Choroid plexus epithelial cell (primary cell): ENCODE measurements around the gene SFT2D1.
A peak's percentile ranks its signal among the peaks of the same experiment; 100 is the strongest.

Source experiments
- DNase-seq: peaks from one replicate; pipeline ENCODE4 v3.0.0-alpha.2; 2010; ENCODE audit warnings: low read depth
- H3K4me3 ChIP-seq: 2 replicates; pipeline ENCODE4 v1.5.1; 2011; ENCODE audit warnings: low read depth, mild to moderate bottlenecking, control low read depth, low read length, moderate library complexity
- CTCF ChIP-seq: conservative IDR thresholded peaks from 2 replicates; pipeline ENCODE4 v1.5.1; 2011; ENCODE audit warnings: low read depth, mild to moderate bottlenecking, control low read depth, inconsistent platforms, low read length, moderate library complexity

Gene SFT2D1

GRCh38 chr6:166377721-166378120, 35.4 kb upstream of the SFT2D1 start:
- no peak for TF ChIP-seq CTCF
- no peak overlapping the region for H3K4me3 ChIP-seq
- DNase-seq, result no peak

GRCh38 chr6:166375013-166375412, 32.7 kb upstream of the SFT2D1 start:
- no peak for TF ChIP-seq CTCF

GRCh38 chr6:166370489-166370888, 28.1 kb upstream of the SFT2D1 start:
- TF ChIP-seq CTCF, result no peak
- no peak overlapping the region for H3K4me3 ChIP-seq
- DNase-seq, result no peak

More at GRCh38 chr6:166375013-166375412, 32.7 kb upstream of the SFT2D1 start:
- DNase-seq, result no peak
- H3K4me3 ChIP-seq, result no peak overlapping the region

- DNase-seq, result no peak
Observed at GRCh38 chr6:166369782-166370181, 27.4 kb upstream of the SFT2D1 start.

GRCh38 chr6:166366921-166367320, 24.6 kb upstream of the SFT2D1 start:
- no peak for DNase-seq
- no peak for TF ChIP-seq CTCF
- no peak overlapping the region for H3K4me3 ChIP-seq

More at GRCh38 chr6:166369782-166370181, 27.4 kb upstream of the SFT2D1 start:
- no peak for TF ChIP-seq CTCF
- H3K4me3 ChIP-seq, result no peak overlapping the region

GRCh38 chr6:166365806-166366205, 23.5 kb upstream of the SFT2D1 start:
- peak; percentile 20 for DNase-seq
- H3K4me3 ChIP-seq, result no peak overlapping the region
- TF ChIP-seq CTCF, result no peak

- H3K4me3 ChIP-seq, result no peak overlapping the region
- DNase-seq, result peak; percentile 26
- no peak for TF ChIP-seq CTCF
Observed at GRCh38 chr6:166365221-166365620, 22.9 kb upstream of the SFT2D1 start.
